Activated CD4-positive, alpha-beta T cell treated with anti-CD3 and anti-CD28 coated beads, Interleukin-2, amount 50 U/mL, for 24 hours (primary cell): Measurements from ENCODE around the gene MGLL.

Experiments used
- DNase-seq, 2 donors: peaks; one replicate each; pipeline ENCODE4 v3.0.0-alpha.2; 2020; ENCODE audit warnings: low read depth in 1 of 2, low spot score in 1 of 2

MGLL gene

GRCh38 chr3:127775398-127776109 lies 46.8 kb downstream of the MGLL start:
- no peak for DNase-seq

GRCh38 chr3:127774647-127775046 lies 47.7 kb downstream of the MGLL start:
- DNase-seq: no peak

- no peak for DNase-seq
These were observed 48.4 kb downstream of the MGLL start for GRCh38 chr3:127773752-127774395.

GRCh38 chr3:127772827-127773751 lies 49.2 kb downstream of the MGLL start:
- DNase-seq: no peak

- no peak for DNase-seq
These were observed 50.0 kb downstream of the MGLL start for GRCh38 chr3:127772273-127772672.

GRCh38 chr3:127771746-127772145 lies 50.6 kb downstream of the MGLL start:
- no peak for DNase-seq

GRCh38 chr3:127770671-127771355 lies 51.5 kb downstream of the MGLL start:
- DNase-seq: no peak

- DNase-seq: no peak
These were observed 52.8 kb downstream of the MGLL start for GRCh38 chr3:127769284-127770081.

- DNase-seq: no peak
These were observed 53.8 kb downstream of the MGLL start for GRCh38 chr3:127768346-127769008.

GRCh38 chr3:127767126-127767525 lies 55.2 kb downstream of the MGLL start:
- DNase-seq: no peak

- DNase-seq: no peak
These were observed 56.6 kb downstream of the MGLL start for GRCh38 chr3:127765735-127766134.

GRCh38 chr3:127764841-127765362 lies 57.4 kb downstream of the MGLL start:
- DNase-seq: no peak

GRCh38 chr3:127764301-127764700 lies 58.0 kb downstream of the MGLL start:
- DNase-seq: no peak

GRCh38 chr3:127763816-127764215 lies 58.5 kb downstream of the MGLL start:
- no peak for DNase-seq

- no peak for DNase-seq
These were observed 59.0 kb downstream of the MGLL start for GRCh38 chr3:127763337-127763736.

GRCh38 chr3:127762787-127763105 lies 59.6 kb downstream of the MGLL start:
- no peak for DNase-seq

GRCh38 chr3:127762077-127762786 lies 60.1 kb downstream of the MGLL start:
- no peak for DNase-seq

GRCh38 chr3:127761441-127761801 lies 60.9 kb downstream of the MGLL start:
- no peak for DNase-seq

- no peak for DNase-seq
These were observed 61.4 kb downstream of the MGLL start for GRCh38 chr3:127760791-127761440.
